GM12891 (cell line): ENCODE data around the gene PDE5A.

ENCODE experiments used
- POLR2A ChIP-seq: IDR thresholded peaks from 2 replicates; pipeline ENCODE4 v1.6.1; 2011; ENCODE audit warnings: low read depth, low read length, control low read depth
- POLR2AphosphoS5 ChIP-seq: IDR thresholded peaks from 2 replicates; pipeline ENCODE4 v1.6.1; 2011; ENCODE audit warnings: low read depth, low read length, control low read depth
- SPI1 ChIP-seq: IDR thresholded peaks from 2 replicates; pipeline ENCODE4 v1.6.1; 2011; ENCODE audit warnings: low read depth, low read length, control low read depth
- TAF1 ChIP-seq: IDR thresholded peaks from 2 replicates; pipeline ENCODE4 v1.6.1; 2011; ENCODE audit warnings: low read depth, low read length, control low read depth

DNA sequence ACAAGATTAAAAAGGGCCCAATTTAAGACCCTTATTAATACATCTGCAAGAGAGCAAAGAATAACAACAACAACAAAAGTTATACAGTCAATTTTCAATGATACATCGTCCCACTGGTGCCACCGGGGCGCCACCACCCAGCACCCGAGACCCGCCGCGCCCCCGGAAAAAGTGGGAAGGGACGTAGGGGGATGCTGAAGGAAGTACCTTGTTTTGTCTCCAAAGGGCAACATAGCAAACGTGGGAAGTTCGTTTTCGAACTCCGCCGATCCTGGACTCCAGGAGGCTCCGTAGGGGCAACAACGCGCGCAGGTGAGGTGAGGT lies 1.7 kb downstream of the PDE5A start:
- TF ChIP-seq POLR2A = no peak
- TF ChIP-seq SPI1 = no peak
- no peak for TF ChIP-seq POLR2AphosphoS5
- TF ChIP-seq TAF1 = no peak
